Measurements from ENCODE around the gene RNF166. TPM values are rescaled to one million over a fixed set of nuclear protein-coding genes. Genes with fewer than 3 reads are reported as not detected.

The RNF166 gene
- polyA plus RNA-seq, 3 donors, result 99.3 to 255 (median 120) TPM

GRCh38 chr16:88665148-88665547 lies 41.1 kb downstream of the RNF166 start:
- Mint-ChIP-seq H3K4me1 (peaks cover 19% of the 10 kb centered on the region), H3K36me3 (peaks cover 5 to 21% of the 10 kb centered on the region in 2 donors), H3K27ac (no peak overlapping the region), H3K27me3 (ENCODE audit: low read depth in 3 of 3) (peaks cover 0 to 3% (median 2%) of the 10 kb centered on the region in 3 donors), H3K4me3 (no peak overlapping the region), H3K9me3 (no peaks in the 10 kb centered on the region)
- H3K27ac ChIP-seq (ENCODE audit: low read depth in 1 of 2, low read length in 2 of 2), result no peak overlapping the region
- H3K27me3 ChIP-seq (ENCODE audit: control insufficient read depth in 2 of 2, insufficient read depth in 2 of 2, low read length in 2 of 2), result no peaks in the 10 kb centered on the region
- H3K4me3 ChIP-seq (replicated peaks in 1 of 3; ENCODE audit: low read depth in 2 of 3, low read length in 3 of 3), result no peak overlapping the region
- H3K9me3 ChIP-seq (replicated peaks in 1 of 2; ENCODE audit: control insufficient read depth in 1 of 2, insufficient read depth in 1 of 2, low read length in 2 of 2), result no peaks in the 10 kb centered on the region
- peaks cover 20 to 21% of the 10 kb centered on the region in 2 donors for H3K4me1 ChIP-seq (ENCODE audit: control insufficient read depth in 1 of 2, insufficient read depth in 2 of 2, low read length in 2 of 2)
- TF ChIP-seq, protein P1, sequence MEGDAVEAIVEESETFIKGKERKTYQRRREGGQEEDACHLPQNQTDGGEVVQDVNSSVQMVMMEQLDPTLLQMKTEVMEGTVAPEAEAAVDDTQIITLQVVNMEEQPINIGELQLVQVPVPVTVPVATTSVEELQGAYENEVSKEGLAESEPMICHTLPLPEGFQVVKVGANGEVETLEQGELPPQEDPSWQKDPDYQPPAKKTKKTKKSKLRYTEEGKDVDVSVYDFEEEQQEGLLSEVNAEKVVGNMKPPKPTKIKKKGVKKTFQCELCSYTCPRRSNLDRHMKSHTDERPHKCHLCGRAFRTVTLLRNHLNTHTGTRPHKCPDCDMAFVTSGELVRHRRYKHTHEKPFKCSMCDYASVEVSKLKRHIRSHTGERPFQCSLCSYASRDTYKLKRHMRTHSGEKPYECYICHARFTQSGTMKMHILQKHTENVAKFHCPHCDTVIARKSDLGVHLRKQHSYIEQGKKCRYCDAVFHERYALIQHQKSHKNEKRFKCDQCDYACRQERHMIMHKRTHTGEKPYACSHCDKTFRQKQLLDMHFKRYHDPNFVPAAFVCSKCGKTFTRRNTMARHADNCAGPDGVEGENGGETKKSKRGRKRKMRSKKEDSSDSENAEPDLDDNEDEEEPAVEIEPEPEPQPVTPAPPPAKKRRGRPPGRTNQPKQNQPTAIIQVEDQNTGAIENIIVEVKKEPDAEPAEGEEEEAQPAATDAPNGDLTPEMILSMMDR (IDR thresholded peaks at IDR 0.05), result no peak
- H3K79me2 ChIP-seq (ENCODE audit: insufficient read depth, low read length), result peaks cover 6% of the 10 kb centered on the region
- H3K4me2 ChIP-seq (replicated peaks; ENCODE audit: extremely low read depth, low read length, poor library complexity, severe bottlenecking), result no peak overlapping the region
- no peaks in the 10 kb centered on the region for H3K36me3 ChIP-seq (replicated peaks in 1 of 2; ENCODE audit: control insufficient read depth in 1 of 2, insufficient read depth in 2 of 2, low read length in 2 of 2)
- no peak overlapping the region for H3K9ac ChIP-seq (ENCODE audit: insufficient read depth, low read length, poor library complexity, severe bottlenecking)
- H4K20me1 ChIP-seq (ENCODE audit: insufficient read depth, low read length), result no peaks in the 10 kb centered on the region
- WGBS (ENCODE audit: insufficient coverage), result 92% methylated on average over 3 of the region's 4 CpGs
- intact Hi-C loops (cut with micrococcal nuclease), result loop anchor here (2.0 to 10.0 kb wide), 2 partner anchors 14 to 90 kb away; partner anchors contain the start of gene ZC3H18 (in 1 of the 2)
- no peak overlapping the region for H2AFZ ChIP-seq (ENCODE audit: insufficient read depth, low read depth, low read length, poor library complexity, severe bottlenecking)
- no peak for DNase-seq

- peaks cover 6% of the 10 kb centered on the region for H3K79me2 ChIP-seq (ENCODE audit: insufficient read depth, low read length)
- H3K4me1 ChIP-seq (ENCODE audit: control insufficient read depth in 1 of 2, insufficient read depth in 2 of 2, low read length in 2 of 2), result peaks cover 20 to 21% of the 10 kb centered on the region in 2 donors
- peaks cover 12 to 25% of the 10 kb centered on the region in 2 donors for H3K36me3 Mint-ChIP-seq
- H3K27me3 ChIP-seq (ENCODE audit: control insufficient read depth in 2 of 2, insufficient read depth in 2 of 2, low read length in 2 of 2), result no peaks in the 10 kb centered on the region
- no peaks in the 10 kb centered on the region for H3K9me3 Mint-ChIP-seq
- H3K4me3 Mint-ChIP-seq, result peak within 1 kb of the TSS; percentile 83 to 91
- H3K27ac ChIP-seq (ENCODE audit: low read depth in 1 of 2, low read length in 2 of 2), result peak within 1 kb of the TSS; percentile 20 to 93
- TF ChIP-seq, protein P1 (IDR thresholded peaks at IDR 0.05), result no peak
- H3K27me3 Mint-ChIP-seq (ENCODE audit: low read depth in 3 of 3), result peaks cover 0 to 3% (median 3%) of the 10 kb centered on the region in 3 donors
- no peaks in the 10 kb centered on the region for H4K20me1 ChIP-seq (ENCODE audit: insufficient read depth, low read length)
- no peaks in the 10 kb centered on the region for H3K36me3 ChIP-seq (replicated peaks in 1 of 2; ENCODE audit: control insufficient read depth in 1 of 2, insufficient read depth in 2 of 2, low read length in 2 of 2)
- H3K4me1 Mint-ChIP-seq, result peaks cover 19% of the 10 kb centered on the region
- peak within 1 kb of the TSS; percentile 69 to 87 (median 81) for H3K4me3 ChIP-seq (replicated peaks in 1 of 3; ENCODE audit: low read depth in 2 of 3, low read length in 3 of 3)
- peak within 1 kb of the TSS; percentile 92 for H2AFZ ChIP-seq (ENCODE audit: insufficient read depth, low read depth, low read length, poor library complexity, severe bottlenecking)
- DNase-seq, result peak; percentile 97 to 98 (median 98)
- peak within 1 kb of the TSS; percentile 82 for H3K4me2 ChIP-seq (replicated peaks; ENCODE audit: extremely low read depth, low read length, poor library complexity, severe bottlenecking)
- no peaks in the 10 kb centered on the region for H3K9me3 ChIP-seq (replicated peaks in 1 of 2; ENCODE audit: control insufficient read depth in 1 of 2, insufficient read depth in 1 of 2, low read length in 2 of 2)
- H3K9ac ChIP-seq (ENCODE audit: insufficient read depth, low read length, poor library complexity, severe bottlenecking), result peak within 1 kb of the TSS; percentile 85
- intact Hi-C loops (cut with micrococcal nuclease), result loop anchor here (2.0 to 10.0 kb wide), 4 partner anchors 22 to 91 kb away; partner anchors contain the start of gene ZC3H18 (in 2 of the 2)
- under 1% methylated on average over 88 of the region's 88 CpGs for WGBS (ENCODE audit: insufficient coverage)
- H3K27ac Mint-ChIP-seq, result peak within 1 kb of the TSS; percentile 83 to 98 (median 92)
Observed at GRCh38 chr16:88662843-88663606, 43.2 kb downstream of the RNF166 start, which contains the start of gene MVD. MVD (minus strand) TSS chr16:88663091; CDS start chr16:88663080, 11 bp downstream.

Measured in CD14-positive monocyte (primary cell).